ENCODE measurements around the gene PRKCZ. TPM values are rescaled to one million over a fixed set of nuclear protein-coding genes. Genes with fewer than 3 reads are reported as not detected.

The PRKCZ gene
- polyA plus RNA-seq, 6 donors from 2014 or later = 5.7 to 12.4 (median 9.3) TPM

- ATAC-seq (ENCODE audit: low read depth in 2 of 2) = no peak
- no peaks in the 10 kb centered on the region for H3K9me3 Mint-ChIP-seq
- H3K4me1 Mint-ChIP-seq = peaks cover 18 to 21% (median 18%) of the 10 kb centered on the region in 3 donors
- H3K27ac Mint-ChIP-seq = peak overlapping the region in 3 of 6 donors; percentile 41 to 82 (median 63)
- H3K36me3 Mint-ChIP-seq = no peaks in the 10 kb centered on the region
- DNase-seq = no peak
- H3K27me3 Mint-ChIP-seq = no peaks in the 10 kb centered on the region
- peak overlapping the region in 4 of 8 donors; percentile 19 to 88 (median 39) for H3K4me3 Mint-ChIP-seq
Measured at GRCh38 chr1:2224631-2225428, 174.6 kb downstream of the PRKCZ start.

GRCh38 chr1:2226525-2227345, 176.5 kb downstream of the PRKCZ start:
- no peaks in the 10 kb centered on the region for H3K36me3 Mint-ChIP-seq
- H3K27ac Mint-ChIP-seq = peak overlapping the region in 5 of 6 donors; percentile 74 to 97 (median 93)
- ATAC-seq (ENCODE audit: low read depth in 2 of 2) (no peak), DNase-seq (no peak)
- no peaks in the 10 kb centered on the region for H3K9me3 Mint-ChIP-seq
- H3K27me3 Mint-ChIP-seq = no peaks in the 10 kb centered on the region
- H3K4me1 Mint-ChIP-seq = peaks cover 31 to 37% (median 36%) of the 10 kb centered on the region in 3 donors
- peak overlapping the region; percentile 57 to 91 (median 87) for H3K4me3 Mint-ChIP-seq

GRCh38 chr1:2227346-2228156, 177.3 kb downstream of the PRKCZ start:
- DNase-seq (peak; percentile 97), ATAC-seq (ENCODE audit: low read depth in 2 of 2) (peak; percentile 75 to 83)
- Mint-ChIP-seq H3K9me3 (no peaks in the 10 kb centered on the region), H3K27ac (peak overlapping the region in 3 of 6 donors; percentile 47 to 90 (median 73)), H3K36me3 (no peaks in the 10 kb centered on the region), H3K4me3 (peak overlapping the region; percentile 62 to 87 (median 75)), H3K27me3 (no peaks in the 10 kb centered on the region), H3K4me1 (peaks cover 38 to 45% (median 44%) of the 10 kb centered on the region in 3 donors)

GRCh38 chr1:2228157-2228594, 178.0 kb downstream of the PRKCZ start, which contains the start of gene SKI:
TSS of gene SKI (plus strand) at chr1:2228319. CDS start at chr1:2228767, 448 bp downstream.
- H3K27ac Mint-ChIP-seq = peak within 1 kb of the TSS; percentile 71 to 97 (median 87)
- peaks cover 44 to 51% (median 50%) of the 10 kb centered on the region in 3 donors for H3K4me1 Mint-ChIP-seq
- no peaks in the 10 kb centered on the region for H3K9me3 Mint-ChIP-seq
- ATAC-seq (ENCODE audit: low read depth in 2 of 2) (no peak), DNase-seq (no peak)
- peak within 1 kb of the TSS; percentile 80 to 97 (median 95) for H3K4me3 Mint-ChIP-seq
- H3K36me3 Mint-ChIP-seq = no peaks in the 10 kb centered on the region
- H3K27me3 Mint-ChIP-seq = no peaks in the 10 kb centered on the region

GRCh38 chr1:2228694-2229036, 178.5 kb downstream of the PRKCZ start:
- ATAC-seq (ENCODE audit: low read depth in 2 of 2) = no peak
- Mint-ChIP-seq H3K9me3 (no peaks in the 10 kb centered on the region), H3K4me3 (peak overlapping the region; percentile 80 to 97 (median 95)), H3K36me3 (no peaks in the 10 kb centered on the region), H3K27me3 (no peaks in the 10 kb centered on the region), H3K27ac (peak overlapping the region in 4 of 6 donors; percentile 71 to 97 (median 88)), H3K4me1 (peaks cover 49 to 56% (median 55%) of the 10 kb centered on the region in 3 donors)
- DNase-seq = peak; percentile 45

- Mint-ChIP-seq H3K27ac (peak overlapping the region; percentile 71 to 97 (median 88)), H3K4me1 (peaks cover 47 to 59% (median 59%) of the 10 kb centered on the region in 3 donors), H3K4me3 (peak overlapping the region; percentile 80 to 97 (median 95)), H3K36me3 (no peaks in the 10 kb centered on the region), H3K27me3 (no peaks in the 10 kb centered on the region), H3K9me3 (no peaks in the 10 kb centered on the region)
- ATAC-seq (ENCODE audit: low read depth in 2 of 2) (peak; percentile 2 to 4), DNase-seq (peak; percentile 55)
Measured at GRCh38 chr1:2229037-2229864, 179.0 kb downstream of the PRKCZ start.

GRCh38 chr1:2229911-2230731, 179.9 kb downstream of the PRKCZ start:
- DNase-seq = no peak
- peak overlapping the region in 3 of 6 donors; percentile 86 to 96 (median 90) for H3K27ac Mint-ChIP-seq
- no peaks in the 10 kb centered on the region for H3K9me3 Mint-ChIP-seq
- H3K36me3 Mint-ChIP-seq = no peaks in the 10 kb centered on the region
- peak overlapping the region; percentile 80 to 97 (median 95) for H3K4me3 Mint-ChIP-seq
- no peak for ATAC-seq (ENCODE audit: low read depth in 2 of 2)
- peaks cover 52 to 65% (median 63%) of the 10 kb centered on the region in 3 donors for H3K4me1 Mint-ChIP-seq
- no peaks in the 10 kb centered on the region for H3K27me3 Mint-ChIP-seq

GRCh38 chr1:2230781-2231531, 180.7 kb downstream of the PRKCZ start:
- Mint-ChIP-seq H3K4me3 (peak overlapping the region; percentile 80 to 97 (median 95)), H3K36me3 (no peaks in the 10 kb centered on the region), H3K27ac (peak overlapping the region; percentile 37 to 96 (median 82)), H3K4me1 (peaks cover 59 to 73% (median 71%) of the 10 kb centered on the region in 3 donors), H3K27me3 (no peaks in the 10 kb centered on the region), H3K9me3 (no peaks in the 10 kb centered on the region)
- DNase-seq = no peak
- ATAC-seq (ENCODE audit: low read depth in 2 of 2) = no peak

GRCh38 chr1:2231532-2232254, 181.5 kb downstream of the PRKCZ start:
- H3K27ac Mint-ChIP-seq = peak overlapping the region in 4 of 6 donors; percentile 47 to 96 (median 74)
- DNase-seq (no peak), ATAC-seq (ENCODE audit: low read depth in 2 of 2) (no peak)
- no peaks in the 10 kb centered on the region for H3K36me3 Mint-ChIP-seq
- H3K27me3 Mint-ChIP-seq = no peaks in the 10 kb centered on the region
- H3K4me1 Mint-ChIP-seq = peaks cover 55 to 77% (median 73%) of the 10 kb centered on the region in 3 donors
- H3K4me3 Mint-ChIP-seq = peak overlapping the region; percentile 80 to 97 (median 95)
- no peaks in the 10 kb centered on the region for H3K9me3 Mint-ChIP-seq

GRCh38 chr1:2232255-2232915, 182.2 kb downstream of the PRKCZ start:
- DNase-seq (no peak), ATAC-seq (ENCODE audit: low read depth in 2 of 2) (no peak)
- Mint-ChIP-seq H3K4me3 (peak overlapping the region; percentile 80 to 97 (median 95)), H3K4me1 (peaks cover 61 to 84% (median 74%) of the 10 kb centered on the region in 3 donors), H3K27me3 (no peaks in the 10 kb centered on the region), H3K27ac (peak overlapping the region; percentile 51 to 96 (median 82)), H3K36me3 (no peaks in the 10 kb centered on the region), H3K9me3 (no peaks in the 10 kb centered on the region)
